ENCODE measurements around the gene RTP3.
"Not testable (repeated sequence)": the region's sequence is repeated elsewhere in the genome, so short reads cannot be mapped to it uniquely, and the experiment has no call there.

The RTP3 gene

DNA sequence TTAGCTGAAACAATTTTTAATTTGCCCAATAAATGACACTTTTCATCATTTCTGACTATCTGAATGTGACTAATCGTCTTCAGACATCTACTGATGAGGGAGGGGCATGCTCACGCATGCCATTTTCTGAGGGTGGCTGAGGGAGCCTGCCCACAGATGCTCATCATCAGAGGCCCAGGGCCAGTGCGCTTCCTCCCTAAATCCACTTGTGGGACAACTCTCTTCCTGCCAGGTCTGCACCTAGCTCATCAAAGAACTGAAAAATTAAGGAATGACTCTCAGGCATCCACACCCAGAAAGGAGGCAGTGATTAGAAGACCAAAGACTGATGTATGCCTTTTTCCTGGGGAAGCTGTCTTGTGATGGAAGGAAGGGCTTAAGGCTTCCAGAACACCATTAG lies 22.8 kb downstream of the RTP3 start:
- DNase-seq = no peak

DNA sequence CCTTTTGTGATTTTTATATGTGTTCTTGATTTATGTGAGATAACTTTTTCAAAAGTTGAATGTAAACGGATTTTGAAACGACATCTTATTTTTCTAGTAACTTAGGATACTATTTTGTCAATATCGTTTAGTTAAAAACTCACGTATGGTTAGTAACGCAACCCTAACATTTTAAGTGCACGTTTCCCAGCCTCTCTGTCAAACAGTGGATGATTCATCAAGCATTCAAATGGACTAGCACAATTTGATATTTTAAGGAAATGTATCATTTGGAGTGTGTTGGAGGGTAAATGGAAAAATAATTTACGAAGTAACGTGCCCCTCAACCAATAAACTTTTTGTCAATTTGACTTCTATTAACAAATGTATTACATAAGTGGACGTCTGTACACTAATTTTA lies 23.3 kb downstream of the RTP3 start:
- no peak for DNase-seq

DNA sequence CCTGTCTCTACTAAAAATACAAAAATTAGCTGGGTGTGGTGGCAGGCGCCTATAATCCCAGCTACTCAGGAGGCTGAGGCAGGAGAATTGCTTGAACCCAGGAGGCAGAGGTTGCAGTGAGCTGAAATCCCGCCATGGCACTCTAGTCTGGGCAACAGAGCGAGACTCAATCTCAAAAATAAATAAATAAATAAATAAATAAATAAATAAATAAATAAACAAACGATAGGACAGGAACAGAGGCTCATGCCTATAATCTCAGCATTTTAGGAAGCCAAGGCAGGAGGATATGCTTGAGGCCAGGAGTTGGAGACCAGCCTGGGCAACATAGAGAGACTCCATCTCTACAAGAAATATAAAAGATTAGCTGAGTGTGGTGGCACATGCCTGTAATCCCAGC lies 24.4 kb downstream of the RTP3 start:
- not testable (repeated sequence) for DNase-seq

DNA sequence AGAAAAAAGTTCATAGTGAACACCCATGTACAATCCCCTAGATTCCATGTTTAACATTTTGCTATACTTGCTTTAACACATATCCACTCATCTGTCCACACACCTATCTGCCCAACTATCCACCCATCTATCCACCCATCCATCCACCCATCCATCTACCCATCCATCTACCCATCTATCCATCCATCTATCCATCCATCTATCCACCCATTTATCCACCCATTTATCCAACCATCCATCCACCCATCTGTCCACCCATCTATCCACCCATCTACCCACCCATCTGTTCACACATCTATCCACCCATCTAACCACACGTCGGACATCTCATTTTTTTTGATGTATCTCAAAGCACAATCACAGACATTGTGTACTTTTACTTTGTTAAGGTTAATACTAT lies 25.8 kb downstream of the RTP3 start:
- DNase-seq = no peak

DNA sequence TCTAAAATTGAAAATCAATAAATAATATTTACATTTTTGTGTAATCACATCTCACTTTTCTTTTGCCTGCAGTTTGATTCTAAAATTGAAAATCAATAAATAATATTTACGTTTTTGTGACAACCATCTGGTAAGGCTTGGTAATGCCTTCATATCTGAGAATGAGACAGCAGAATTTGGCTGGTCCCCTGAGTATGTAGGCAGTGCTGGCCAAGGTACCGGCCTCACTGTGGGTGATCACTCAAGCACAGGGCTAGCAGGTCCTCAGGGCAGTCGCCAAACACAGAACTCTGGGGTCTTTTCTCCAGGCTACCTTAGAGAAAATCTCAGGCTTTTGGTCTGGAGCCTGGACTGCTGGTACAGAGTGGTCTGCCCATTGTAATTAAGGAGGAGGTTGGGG lies 26.2 kb downstream of the RTP3 start:
- no peak for DNase-seq

DNA sequence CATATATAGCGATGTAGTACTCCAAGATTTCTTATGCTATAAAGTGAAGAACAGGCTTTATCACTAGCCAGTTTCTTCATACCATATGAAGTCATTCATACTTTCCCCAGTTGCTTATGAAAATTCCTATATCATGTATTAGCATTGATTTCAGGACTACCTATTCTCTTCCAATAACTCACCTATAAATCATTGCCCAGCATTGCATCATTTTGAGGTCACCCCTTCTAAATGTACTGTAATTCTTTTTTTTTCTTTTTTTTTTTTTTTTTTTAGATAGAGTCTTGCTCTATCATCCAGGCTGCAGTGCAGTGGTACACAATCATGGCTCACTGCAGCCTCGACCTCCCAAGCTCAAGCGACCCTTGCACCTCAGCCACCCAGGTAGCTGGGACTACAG lies 27.1 kb downstream of the RTP3 start:
- DNase-seq = no peak

DNA sequence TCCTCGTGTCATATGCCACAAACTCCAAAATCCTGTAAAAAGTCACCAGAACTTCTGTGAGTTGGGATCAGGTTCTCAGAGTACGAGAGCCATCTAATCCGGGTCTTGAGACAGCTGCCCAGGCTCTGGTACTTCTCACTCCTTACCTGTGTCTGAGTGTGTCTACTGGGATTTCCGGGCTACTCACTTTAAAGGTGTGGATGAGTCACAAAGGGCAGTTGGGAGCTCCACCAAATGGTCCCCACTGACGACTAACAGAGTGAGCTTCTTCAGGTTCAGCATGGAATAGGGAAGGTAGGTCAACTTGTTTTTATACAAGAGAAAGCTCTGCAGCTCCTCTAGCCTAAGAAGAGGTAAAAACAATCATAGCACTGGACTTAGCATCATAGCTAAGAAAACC lies 29.5 kb downstream of the RTP3 start:
- no peak for DNase-seq

DNA sequence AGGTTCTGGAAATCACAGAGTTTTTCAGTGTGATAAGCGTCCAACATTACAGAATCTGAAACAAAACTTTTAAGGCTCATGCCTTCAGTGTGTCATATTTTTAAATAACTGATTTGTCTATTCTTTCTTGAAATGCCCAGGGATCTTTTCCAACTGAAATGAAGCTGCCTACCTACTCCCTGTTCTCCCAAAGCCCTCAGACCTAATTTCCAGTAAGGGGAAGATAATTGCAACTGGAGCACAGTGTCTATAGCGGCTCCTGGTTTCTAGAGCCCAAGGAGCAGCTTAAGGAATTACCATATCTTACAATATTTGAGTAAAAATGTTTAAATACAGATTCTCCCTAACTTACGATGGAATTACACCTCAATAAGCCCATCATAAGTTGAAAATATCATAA lies 35.3 kb downstream of the RTP3 start:
- DNase-seq = no peak

DNA sequence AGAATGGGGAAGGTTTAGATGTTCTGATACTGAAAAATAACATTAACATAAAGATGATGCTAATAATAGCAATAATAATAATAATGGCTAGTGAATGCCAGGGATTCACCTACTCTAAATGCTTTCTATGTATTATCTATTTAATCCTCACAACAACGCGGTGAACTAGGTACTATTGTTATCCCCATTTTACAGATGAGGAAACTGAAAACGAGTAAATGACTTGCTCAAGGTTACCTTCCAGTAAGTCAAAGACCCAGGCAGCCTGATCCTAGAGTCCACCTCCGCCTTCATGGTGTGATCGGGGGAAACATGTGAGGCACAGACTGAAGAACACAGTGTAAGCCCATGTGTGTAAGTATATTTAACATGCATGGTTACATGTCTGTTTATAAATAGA lies 38.0 kb downstream of the RTP3 start:
- DNase-seq = no peak

DNA sequence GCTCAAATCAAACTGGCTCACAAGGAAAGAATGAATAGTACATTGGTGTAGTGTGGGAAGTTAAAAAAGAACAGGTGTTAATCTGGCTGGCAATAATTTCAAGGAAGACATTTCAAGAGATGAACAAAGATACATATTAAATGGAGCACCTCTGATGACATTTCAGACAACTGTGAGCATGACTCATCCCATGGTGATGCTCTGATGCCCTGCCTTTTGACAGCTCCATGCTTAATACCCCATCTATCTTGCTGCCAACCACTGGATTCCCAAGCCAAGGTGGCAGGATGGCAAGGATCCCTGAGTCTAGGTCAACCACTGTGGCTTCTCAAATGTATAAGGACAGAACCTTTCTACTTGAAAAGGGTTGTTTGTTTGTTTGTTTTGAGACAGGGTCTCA lies 39.0 kb downstream of the RTP3 start:
- no peak for DNase-seq

DNA sequence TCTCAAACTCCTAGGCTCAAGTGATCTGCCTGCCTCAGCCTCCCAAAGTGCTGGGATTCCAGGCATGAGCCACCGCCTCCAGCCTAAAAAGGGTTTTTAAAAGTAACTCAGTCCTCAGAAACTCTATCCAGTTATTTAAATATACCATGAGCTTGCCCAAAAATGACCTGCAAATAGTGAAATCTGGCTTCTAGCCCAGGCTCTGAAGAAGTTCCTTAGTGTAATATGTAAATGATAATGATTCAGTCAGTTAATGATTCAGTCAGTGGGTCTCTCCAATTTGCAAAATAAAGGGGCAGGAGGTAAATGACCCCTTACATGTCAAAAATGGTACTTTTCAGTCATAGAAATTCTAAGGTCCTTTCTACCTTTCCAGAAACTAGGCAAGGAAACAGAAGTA lies 39.5 kb downstream of the RTP3 start:
- no peak for DNase-seq

DNA sequence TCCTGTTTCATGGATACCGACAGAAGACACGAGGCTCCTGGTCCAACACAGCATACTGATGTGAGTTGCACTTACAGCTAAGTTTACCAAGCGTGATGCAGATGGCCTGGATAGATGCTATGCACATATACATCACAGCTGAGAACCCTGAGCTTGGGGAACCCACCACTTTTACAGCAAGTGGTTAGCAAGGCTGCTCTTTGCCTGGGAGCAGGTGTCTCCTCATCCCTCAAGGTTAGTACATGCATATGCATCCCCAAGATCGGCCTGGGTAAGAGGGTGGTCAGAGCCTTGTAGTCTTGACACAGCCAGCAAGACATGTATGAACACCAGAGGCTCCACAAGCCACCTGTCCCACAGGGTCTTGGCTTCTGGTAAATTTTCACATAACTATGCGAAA lies 40.0 kb downstream of the RTP3 start:
- no peak for DNase-seq

DNA sequence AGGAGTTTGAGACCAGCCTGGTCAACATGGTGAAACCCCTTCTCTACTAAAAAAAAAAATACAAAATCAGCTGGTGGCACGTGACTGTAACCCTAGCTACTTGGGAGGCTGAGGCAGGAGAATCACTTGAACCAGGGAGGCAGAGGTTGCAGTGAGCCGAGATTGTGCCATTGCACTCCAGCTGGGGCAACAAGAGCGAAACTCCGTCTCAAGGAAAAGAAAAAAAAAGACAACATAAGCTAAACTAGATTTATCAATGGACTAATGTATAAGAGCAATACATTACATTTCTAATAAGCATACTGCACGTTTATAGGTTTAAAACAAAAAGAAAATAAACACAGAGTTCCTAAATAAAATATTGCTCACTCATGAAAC lies 40.6 kb downstream of the RTP3 start:
- DNase-seq = not testable (repeated sequence)

DNA sequence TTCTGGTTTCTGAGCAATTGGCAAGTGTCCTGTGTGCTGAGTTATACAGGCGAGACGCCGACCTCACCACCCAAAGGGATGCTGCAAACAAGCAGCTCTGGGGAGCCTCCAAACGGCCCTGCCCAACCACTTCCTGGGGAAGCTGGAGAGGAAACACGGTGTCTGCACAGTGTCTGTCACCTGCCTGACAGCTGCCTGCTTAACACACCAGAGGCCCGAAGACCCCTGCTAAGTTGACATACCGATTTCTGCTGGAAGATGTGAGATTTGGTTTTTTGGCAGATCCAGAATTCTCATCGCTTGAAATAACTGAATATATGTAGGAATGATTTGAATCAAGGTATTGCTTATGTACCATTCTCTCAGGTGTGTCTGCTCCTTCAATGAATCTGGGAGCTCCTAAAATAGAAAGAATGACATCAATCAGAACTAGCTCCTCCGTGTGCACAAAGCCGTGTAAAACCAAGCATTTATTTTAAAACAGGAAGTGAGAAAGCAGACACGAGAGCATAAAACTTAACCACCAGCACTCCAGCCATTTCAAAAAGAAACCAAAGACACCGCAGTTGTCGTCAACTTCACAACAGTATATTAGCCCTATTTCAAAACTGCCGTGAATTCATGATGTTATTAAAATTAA lies 41.1 kb downstream of the RTP3 start:
- peak; percentile 52 to 55 for DNase-seq

DNA sequence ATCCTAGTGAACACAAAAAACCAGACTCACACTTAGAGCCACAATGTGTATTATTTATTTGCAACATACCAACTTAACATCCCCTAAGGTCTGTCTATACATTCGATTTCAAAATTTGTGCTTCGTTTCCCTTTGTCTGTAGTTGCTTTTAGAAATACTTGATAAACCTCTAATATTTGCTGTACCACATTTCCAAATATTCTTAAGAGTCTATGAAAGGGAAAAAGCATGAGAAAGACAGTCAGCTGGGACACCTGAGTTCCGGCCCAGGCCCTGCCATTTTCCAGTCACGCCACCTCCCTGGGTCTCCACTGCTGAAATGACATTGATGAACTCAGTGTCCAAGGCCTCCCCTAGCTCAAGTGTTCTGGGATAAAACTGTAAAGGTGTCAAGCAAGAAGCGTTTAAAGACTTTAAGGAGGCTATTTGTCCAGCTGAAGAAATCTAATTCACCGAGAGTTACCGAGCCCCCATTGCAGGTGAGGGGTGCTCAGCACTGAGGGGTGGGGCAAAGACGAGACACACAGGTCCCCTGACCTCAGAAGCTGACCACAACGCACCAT lies 41.7 kb downstream of the RTP3 start:
- no peak for DNase-seq

DNA sequence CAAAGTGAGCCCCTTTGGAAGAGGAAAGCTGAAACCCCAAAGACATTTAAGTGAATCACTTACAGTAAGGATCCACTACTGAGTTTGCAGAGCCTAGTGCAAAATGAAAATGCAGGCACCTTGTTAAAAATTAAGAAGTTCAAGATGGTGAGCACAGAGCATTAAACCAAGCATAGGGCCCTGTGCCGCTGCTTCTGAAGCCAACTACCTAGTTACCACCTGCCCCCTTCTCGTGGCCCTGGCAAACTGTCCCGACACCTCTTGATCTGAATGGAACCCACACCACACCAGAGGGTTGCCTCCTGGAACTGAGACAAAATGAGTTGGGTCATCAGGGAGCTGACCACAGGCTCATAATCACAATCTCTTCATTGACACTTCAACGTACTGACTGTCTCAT lies 42.8 kb downstream of the RTP3 start:
- no peak for DNase-seq

DNA sequence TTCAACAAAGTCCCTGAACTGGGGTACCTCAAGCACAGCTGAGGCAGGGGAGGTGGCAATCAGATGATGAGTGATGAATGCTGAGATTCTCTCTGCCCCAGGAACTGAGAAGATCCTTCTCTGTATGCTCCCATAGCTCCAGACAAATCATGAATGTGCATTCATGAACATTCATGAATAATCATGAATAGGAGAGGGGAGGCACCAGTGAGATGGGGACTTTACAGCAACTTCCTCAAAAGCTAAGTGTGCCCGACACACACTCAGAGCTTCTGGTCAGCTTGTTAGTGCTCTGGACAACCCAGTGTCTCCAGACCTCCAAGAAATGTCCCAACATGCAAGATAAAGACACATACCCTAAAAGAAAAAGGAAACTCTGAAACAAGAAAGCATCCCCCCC lies 44.1 kb downstream of the RTP3 start:
- no peak for DNase-seq

DNA sequence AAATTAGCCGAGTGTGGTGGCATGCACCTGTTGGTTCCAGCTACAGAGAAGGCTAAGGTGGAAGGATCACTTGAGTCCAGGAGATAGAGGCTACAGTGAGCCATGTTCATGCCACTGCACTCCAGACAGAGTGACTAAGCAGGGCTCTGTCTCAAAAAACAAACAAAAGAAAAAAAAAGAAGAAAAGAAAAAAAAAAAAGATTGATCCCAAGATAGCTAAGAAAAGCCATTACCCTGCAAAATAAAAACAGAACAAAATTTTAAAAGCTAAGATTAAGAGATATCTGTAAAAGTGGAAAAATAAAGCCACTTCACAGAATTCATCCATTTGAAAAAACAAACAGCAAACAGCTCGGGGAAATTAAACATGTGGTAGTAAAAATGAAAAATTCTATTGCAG lies 44.6 kb downstream of the RTP3 start:
- DNase-seq = no peak

DNA sequence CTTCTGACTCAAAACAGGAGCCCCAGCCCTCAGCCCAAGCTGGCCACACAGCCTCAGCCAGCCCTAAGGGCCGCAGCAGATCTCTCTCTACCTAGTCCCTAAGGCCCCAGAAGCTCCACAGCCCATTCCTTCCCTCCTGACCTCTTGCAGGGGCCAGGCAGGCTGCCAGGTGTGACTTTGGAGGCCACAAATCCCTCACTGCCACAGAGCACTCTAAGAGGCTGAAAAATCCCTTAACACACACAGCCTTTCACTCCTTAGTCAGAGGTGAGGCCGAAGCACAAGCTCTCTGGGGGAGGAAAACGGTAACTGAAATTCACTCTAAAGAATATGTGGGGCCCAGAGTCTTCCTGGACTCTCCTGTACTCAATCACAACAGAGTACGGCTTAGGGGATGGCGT lies 45.0 kb downstream of the RTP3 start:
- no peak for DNase-seq

DNA sequence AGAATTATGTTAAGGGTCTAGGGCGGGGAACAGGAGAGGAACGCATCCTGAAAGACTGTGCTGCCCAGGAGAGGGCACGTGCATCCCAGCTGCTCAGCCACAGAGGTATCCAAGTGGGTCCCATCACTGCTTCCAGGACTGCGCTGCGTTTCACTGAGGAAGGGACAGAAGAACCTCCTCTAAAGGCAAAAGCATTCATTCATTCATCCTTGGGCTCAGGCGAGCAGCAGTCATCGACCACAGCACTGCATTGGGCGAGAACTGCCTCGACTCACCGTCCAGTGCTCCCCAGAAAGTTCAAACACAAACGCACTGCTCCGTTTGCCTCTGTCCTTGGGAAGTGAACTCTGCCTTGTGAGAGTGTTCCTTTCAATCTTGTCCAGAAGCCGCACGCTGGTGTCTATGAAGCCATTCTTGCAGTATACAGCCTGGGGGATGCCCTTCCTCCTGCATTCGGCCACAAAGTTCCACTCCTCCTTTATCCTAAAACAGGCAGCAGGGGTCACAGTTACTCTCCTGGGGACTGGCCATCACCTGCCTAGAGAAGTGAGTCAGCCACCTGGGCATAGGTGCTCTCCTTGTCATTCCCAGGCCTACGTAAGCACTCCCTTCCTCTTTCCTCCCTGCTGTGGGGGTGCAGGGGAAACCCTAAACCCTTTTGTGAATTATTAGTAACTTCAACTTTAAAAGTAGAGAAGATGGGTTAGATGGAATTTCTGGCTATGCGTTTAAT lies 47.2 kb downstream of the RTP3 start:
- no peak for DNase-seq

DNA sequence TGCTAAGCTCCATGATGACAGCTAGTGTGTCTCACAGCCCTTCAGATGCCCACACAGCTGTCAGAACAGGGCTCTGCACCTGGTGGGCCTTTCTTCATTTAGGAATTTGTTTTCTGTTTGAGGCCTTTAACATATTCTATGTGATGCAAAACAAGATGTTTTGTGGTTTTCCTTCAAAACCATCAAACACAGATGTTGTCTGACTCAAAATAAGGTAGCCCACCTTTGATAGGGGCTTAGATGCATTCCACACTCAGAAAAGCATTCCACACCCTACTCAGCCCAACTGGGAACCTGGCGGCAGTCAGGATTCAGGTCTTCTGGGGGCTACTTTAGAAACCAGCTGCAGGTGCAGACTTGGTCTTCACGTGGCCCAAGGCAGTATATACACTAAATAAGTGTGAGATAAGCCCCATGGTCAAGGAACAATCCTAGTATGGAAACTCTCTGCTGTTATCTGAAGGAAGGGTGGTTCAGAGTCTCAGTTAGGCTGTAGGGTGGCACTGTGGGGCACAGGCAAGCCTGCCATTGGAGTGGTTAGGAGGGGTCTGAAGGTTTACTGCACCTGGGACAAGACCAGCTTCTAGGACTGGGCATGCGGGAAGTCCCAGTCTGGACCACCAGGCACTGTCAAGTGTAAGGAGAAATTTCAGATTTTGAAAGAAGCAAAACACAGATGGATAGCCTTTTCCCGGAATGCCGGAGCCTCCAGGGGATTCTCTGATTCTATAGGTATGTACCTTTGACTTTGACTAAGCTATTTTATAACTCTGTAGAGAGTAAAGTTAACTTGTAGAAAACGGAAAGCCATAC lies 48.2 kb downstream of the RTP3 start:
- DNase-seq = no peak

DNA sequence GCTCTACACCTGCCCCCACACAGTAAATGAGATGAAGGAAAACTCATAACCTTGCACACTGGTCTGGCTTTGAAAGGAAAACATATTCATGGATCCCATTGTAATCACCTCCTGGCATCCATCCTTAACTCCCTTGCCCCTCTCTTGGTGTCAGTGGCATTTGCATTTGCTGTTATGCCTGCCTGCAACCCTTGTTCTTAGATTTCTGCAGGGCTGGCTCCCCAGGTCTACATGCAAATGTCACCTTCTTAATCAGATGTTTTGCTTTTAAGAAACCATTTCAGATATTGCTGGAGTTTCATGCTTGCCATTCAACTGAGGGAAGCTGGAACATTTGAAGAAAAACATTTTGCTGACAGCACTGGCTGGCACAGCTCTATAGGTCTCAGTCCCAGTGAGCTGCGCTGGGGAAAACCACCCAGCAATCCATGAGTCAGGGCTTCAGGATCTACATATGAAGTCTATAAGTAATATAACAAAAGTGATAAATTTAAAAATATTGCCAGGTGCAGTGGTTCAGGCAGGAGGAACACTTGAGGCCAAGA lies 49.2 kb downstream of the RTP3 start:
- no peak for DNase-seq

DNA sequence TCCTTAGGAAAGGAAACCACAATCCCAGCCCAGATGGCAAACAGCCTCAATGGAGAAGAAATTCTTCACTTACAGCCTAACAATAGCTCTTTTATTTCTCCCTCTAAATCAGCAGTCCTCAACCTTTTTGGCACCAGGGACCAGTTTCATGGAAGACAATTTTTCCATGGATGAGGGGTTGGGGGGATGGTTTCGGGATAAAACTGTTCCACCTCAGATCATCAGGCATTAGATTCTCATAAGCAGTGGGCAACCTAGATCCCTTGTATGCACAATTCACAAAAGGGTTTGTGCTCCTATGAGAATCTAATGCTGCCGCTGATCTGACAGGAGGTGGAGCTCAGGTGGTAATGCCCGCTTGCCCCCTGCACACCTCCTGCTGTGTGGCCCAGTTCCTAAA lies 50.8 kb downstream of the RTP3 start:
- DNase-seq = not testable (repeated sequence)

Measured in inflammatory macrophage treated with lipopolysaccharide for 1 hour (primary cell).